Fibroblast of skin of abdomen (primary cell): ENCODE data around the gene STAT5B.
"Not testable (repeated sequence)": the region's sequence is repeated elsewhere in the genome, so short reads cannot be mapped to it uniquely, and the experiment has no call there.

Source experiments
- DNase-seq: peaks from one replicate; pipeline ENCODE4 v3.0.0-alpha.2; 2013

The STAT5B gene

GRCh38 chr17:42305543-42306384 is 29.6 kb upstream of the STAT5B start:
- no peak for DNase-seq

DNA sequence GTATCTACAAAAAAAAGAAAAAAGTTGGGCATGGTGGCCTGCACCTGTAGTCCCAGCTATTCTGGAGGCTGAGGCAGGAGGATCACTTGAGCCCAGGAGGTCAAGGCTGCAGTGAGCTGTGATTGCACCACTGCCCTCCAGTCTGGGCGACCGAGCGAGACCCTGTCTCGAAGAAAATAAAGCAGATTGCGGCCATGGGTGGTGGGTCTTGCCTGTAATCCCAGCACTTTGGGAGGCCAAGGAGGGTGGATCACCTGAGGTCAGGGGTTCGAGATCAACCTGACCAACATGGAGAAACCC is 28.8 kb upstream of the STAT5B start:
- not testable (repeated sequence) for DNase-seq

- no peak for DNase-seq
Measured at GRCh38 chr17:42304187-42305030, 28.2 kb upstream of the STAT5B start.

DNA sequence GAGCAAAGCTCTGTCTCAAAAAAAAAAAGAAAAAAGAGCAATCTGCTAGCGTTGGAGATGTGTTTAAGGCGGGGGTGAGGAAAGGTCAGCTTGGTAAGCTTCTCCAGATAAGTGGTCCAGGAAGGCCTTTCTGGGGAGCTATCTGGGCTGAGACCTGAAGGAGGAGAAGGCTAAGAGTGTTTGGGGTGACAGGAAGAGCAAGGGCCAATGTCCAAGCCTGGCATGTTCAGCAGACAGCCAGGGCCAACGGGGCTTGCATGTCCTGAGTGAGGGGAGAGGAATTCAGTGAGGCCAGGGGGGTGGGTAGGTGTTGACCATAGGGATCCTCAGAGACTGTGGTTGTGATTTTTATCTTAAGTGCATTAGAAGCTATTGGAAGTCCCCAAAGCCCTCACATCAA is 27.5 kb upstream of the STAT5B start:
- no peak for DNase-seq

- no peak for DNase-seq
Measured at GRCh38 chr17:42301022-42301421, 24.8 kb upstream of the STAT5B start.

GRCh38 chr17:42299913-42300312 is 23.7 kb upstream of the STAT5B start:
- not testable (repeated sequence) for DNase-seq

DNA sequence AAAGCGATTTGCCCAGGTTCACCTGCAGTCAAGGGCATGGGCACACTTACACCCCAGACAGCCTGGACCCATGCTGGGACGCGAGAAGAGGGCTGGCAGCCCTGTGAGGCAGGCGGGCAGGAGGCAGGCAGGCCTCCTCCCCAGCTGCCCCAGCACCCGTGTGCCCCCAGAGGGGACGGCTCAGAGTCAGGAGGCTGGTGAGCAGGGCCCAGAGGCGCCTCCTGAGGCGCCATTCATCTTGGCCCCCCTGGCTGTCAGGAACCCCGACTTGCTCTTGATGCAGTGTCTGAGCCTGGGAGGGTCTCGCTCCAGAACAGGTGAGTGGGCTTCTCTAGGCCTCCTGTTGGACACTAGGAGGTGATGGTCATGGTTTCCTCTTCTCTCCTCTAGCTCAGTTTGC is 23.2 kb upstream of the STAT5B start:
- not testable (repeated sequence) for DNase-seq

- DNase-seq, result not testable (repeated sequence)
Measured at GRCh38 chr17:42297775-42298174, 21.6 kb upstream of the STAT5B start.

DNA sequence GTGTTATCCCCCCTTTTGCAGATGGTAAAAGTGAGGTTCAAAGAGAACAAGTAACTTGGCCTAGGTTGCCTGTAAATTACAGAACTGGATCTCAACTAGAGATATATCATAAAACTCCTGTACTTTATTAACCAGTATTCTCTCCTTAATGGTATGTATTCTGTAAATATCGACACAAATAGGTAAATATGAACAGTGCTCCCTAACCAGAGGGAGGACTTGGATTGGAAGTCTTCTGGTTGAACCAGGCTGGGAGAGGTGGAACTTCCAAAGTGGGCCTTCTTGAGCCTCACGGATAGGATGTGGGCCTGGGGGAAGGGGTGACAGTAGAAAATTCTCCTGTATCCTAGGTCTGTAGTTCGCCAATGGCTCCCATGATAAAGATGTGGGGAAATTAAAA is 19.8 kb upstream of the STAT5B start:
- no peak for DNase-seq

- no peak for DNase-seq
Measured at GRCh38 chr17:42294469-42295398, 18.5 kb upstream of the STAT5B start.

- DNase-seq, result no peak
Measured at GRCh38 chr17:42291129-42291528, 14.9 kb upstream of the STAT5B start.

DNA sequence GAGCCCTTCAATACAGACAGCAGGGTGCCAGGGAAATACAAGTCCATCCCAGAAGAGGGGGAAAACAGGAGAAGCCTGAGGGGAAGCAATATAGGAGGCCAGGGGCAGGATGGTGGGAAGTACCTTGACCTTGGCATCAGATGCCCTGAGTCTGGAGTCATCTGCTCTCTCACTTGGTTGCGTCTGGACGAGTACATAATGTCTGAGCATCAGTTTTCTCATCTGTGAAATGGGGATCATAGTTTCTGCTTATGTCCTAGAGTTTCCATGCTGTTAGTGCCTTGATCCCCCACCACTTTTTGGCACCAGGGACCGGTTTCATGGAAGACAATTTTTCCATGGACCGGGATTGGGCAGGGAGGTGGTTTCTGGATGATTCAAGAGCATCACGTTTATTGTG is 14.4 kb upstream of the STAT5B start:
- no peak for DNase-seq

DNA sequence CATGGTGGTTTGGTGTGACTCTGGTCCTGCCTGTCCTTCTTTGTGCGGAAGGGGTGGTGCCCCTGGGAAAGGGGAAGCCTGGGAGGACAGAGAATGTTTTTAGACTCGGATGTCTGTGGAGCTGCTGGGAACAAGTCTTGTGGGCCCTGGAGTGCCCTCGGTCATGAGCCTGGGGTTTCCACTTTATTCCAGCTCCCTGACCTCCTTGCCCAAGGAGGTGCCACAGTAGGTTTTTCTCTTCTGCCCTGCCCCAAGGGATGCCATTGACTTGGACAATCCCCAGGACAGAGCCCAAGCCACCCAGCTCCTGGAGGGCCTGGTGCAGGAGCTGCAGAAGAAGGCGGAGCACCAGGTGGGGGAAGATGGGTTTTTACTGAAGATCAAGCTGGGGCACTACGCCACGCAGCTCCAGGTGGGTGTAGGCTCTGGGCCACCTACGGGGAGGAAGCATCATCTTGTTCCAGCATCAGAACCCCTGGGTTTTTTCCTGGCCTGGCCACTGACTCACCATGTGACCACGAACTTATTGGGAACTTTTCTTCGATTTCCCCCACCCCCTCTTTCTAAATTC is 13.5 kb upstream of the STAT5B start:
- no peak for DNase-seq

DNA sequence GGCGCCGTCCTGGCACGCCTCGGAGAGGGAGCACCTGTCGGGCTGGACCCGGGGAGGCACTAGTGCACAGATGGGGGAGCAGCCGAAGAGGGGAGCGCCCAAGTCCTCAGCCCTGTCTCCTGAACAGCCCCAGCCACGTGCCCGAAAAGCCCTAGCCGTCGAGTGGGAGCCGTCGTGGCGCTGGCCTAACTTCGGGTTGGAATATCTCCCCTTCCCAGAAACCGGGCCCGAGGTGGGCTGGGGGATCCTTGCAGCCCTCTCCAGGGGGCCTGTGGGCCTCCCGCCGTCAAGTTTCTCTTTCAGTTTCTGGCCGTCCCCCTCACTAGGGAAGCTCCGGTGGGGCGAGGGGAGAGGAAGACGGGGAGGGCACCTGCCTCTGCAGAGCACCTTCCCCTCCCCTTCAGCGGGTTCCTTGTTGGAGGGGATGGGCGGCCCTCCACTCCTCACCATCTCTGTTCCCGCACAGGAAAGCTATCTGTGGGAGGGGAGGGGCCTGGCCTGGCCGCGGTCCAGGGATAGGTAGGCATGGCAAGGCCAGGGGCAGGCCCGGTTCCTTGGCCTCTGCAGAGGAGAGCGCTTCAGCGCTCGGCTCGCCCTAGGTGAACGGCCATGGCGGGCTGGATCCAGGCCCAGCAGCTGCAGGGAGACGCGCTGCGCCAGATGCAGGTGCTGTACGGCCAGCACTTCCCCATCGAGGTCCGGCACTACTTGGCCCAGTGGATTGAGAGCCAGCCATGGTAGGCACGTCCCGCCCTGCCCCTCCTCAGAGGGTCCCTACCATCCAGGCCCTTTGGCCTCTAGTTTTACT is 12.8 kb upstream of the STAT5B start:
- DNase-seq, result no peak

DNA sequence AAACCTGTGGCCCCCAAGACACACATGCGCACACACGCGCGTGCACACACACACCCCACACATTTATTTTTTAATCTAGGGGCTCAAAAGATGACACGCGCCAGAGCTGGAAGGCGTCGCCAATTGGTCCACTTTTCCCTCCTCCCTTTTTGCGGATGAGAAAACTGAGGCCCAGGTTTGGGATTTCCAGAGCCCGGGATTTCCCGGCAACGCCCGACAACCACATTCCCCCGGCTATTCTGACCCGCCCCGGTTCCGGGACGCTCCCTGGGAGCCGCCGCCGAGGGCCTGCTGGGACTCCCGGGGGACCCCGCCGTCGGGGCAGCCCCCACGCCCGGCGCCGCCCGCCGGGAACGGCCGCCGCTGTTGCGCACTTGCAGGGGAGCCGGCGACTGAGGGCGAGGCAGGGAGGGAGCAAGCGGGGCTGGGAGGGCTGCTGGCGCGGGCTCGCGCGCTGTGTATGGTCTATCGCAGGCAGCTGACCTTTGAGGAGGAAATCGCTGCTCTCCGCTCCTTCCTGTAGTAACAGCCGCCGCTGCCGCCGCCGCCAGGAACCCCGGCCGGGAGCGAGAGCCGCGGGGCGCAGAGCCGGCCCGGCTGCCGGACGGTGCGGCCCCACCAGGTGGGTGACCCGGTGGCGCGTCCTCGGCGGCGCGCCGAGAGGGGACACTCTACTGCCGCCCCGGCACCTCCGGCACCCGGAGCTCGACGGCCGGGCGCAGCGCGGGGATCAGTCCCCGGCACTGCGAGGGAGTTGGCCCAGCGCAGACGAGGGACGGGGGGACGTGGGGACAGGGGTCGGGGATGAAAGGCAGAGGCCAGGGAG is 12.0 kb upstream of the STAT5B start, which contains the start of gene STAT5A:
Gene STAT5A (plus strand): TSS at position 522 of the 826 bp plus-strand sequence. CDS start 914 bp downstream, outside the sequence.
- DNase-seq, result peak; percentile 70

DNA sequence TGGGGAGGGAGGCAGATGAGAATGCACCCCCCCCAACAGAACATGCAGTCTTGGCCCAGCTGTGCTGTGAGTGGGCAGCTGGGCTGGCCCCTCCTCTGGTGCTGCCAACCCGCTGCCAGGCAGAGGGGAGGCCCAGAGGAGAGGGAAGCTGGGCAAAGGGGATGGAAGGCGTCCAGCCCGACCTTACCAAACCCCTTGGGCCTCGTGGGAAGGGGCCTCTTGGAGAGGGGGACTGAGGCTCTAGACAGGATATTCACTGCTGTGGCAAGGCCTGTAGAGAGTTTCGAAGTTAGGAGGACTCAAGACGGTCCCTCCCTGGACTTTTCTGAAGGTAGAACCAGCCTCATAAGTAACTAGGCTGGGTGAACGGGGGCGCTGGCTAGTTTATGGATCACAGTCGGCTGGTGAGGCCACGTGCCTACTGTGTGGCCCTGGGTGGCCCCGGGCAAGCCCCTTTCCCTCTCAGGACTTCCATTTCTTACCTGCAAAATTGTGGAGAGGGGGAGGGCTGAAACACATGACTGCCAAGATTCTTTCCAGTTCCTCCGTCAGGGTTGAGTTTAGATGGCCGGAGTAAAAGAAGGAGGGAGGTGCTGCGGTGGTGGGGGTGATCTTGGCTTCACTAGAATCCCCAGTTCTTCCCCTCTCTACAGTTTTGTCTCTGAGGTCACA is 11.2 kb upstream of the STAT5B start:
- DNase-seq, result no peak

DNA sequence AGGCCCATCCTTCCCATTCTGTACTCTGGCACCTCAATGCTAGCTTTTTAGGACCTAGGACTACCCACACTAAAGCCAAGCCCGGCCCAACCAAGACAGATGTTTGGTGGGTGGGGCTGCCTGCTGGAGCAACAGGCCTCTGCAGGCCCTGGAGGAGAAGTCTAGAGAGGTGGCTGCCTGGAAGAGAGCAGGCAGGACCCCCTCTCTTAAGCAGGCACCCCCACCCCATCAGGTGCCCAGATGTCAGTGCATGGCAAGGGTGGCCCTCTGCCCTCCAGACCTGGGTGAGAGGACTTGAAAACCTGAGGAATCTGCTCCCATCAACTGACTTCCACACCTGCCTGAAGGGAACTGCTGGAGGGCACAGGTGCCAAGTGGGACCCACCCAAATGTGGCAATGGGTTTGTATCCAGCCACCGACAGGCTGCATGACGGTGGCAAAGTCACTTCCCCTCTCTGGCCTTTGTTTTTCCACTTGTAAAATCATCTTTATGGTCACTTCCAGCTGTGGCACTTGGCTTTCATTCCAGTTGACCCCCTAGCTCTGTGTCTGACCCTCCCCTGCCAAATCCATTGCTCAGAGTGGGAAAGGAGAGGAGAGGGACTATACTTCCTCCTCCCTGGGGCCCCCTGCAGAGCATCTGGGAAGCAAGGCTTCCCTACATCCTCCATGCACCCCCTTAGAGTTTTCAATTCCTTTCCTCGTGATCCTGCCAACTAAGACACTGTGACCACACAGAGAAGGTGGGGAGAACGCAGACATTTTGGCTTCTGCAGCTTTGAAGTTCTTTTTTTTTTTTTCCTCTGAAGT is 10.4 kb upstream of the STAT5B start:
- DNase-seq, result no peak

DNA sequence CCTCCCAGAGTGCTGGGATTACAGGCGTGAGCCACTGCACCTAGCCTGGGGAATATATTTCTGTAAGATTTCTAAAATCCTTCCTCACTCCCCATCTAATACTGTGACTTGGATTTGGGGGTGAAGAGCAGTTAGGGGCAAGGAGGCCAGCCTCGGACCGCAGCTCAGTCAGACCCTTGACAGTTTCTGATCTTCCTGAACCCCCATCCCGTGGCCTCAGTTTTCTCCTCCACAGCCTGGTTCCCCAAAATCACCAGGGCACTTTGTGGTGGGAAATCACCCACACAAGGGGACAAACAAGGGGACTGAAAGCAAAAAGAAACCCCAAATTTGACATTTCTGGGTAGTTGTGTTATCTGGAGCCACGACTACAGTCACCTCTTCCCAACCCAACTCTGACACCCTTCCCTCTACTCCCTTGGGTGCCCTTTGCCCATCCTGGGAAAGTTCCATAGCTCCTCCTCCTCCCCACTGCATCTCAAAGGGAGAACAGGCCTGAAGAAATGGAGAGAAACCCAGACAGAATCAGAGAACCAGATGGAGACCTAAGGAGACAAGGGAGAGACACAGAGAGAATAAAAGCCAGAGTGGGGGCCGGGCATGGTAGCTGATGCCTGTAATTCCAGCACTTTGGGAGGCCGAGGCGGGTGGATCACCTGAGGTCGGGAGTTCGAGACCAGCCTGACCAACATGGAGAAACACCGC is 9.3 kb upstream of the STAT5B start:
- DNase-seq, result no peak
